B cell (primary cell): Measurements from ENCODE around the gene UGT2A3.

ENCODE experiments used
- CTCF ChIP-seq: fragments of 200-600 bp; IDR thresholded peaks from one replicate; pipeline ENCODE4 v1.8.0; 2022; ENCODE audit warnings: antibody characterized with exemption, mild to moderate bottlenecking
- EZH2 ChIP-seq: IDR thresholded peaks from 2 replicates; pipeline ENCODE4 v1.6.1; 2012; ENCODE audit warnings: borderline replicate concordance, low read depth, mild to moderate bottlenecking, moderate library complexity, low read length; ENCODE audit not compliant: insufficient read depth, poor library complexity, severe bottlenecking

- TF ChIP-seq CTCF (no peak), EZH2 (no peak)
Measured at GRCh38 chr4:68912807-68913206, 38.8 kb downstream of the UGT2A3 start.
